DMS53 (cell line): ENCODE data around the gene BLID.

Source experiments
- DNase-seq: peaks from one replicate; lab custom pipeline; 2025; lab: John Stamatoyannopoulos, UW

The BLID gene

DNA sequence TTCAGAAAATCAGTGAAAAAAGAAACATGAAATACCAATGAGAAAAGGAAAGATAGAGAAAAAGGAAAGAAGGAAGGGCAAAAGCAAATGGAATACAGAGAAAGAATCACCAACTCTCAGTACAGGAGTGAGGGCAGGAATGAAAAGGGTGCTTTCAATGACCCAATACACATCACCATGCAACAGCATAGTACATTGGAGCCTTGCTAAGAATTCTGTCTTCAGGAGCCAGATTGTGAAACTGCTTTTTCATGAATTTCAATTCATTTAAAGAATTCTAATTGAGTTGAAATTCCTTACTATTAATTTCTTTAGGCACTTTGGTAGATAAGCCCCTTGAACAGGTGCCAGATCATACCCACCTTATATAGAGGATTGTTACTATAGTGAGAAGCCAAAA, 34.9 kb downstream of the BLID start:
- DNase-seq: no peak

DNA sequence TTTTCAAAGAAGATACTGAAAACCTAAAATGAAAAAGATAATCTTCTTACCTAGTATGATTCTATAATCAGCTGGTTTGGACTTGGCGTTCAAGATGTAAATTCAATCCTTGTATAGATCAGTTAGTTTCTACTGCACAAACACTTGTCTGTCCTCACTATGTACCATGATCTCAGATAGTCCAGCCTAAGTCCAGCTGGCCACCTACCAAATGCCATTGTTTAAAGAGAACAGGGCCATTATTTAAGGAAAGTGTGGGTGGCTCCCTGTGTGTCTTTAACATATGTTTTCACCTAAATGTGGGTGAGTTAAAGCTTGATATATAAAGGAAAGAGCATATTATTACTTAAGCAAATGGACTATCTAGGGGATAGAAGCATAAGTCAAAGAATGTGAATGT, 38.6 kb downstream of the BLID start:
- no peak for DNase-seq

DNA sequence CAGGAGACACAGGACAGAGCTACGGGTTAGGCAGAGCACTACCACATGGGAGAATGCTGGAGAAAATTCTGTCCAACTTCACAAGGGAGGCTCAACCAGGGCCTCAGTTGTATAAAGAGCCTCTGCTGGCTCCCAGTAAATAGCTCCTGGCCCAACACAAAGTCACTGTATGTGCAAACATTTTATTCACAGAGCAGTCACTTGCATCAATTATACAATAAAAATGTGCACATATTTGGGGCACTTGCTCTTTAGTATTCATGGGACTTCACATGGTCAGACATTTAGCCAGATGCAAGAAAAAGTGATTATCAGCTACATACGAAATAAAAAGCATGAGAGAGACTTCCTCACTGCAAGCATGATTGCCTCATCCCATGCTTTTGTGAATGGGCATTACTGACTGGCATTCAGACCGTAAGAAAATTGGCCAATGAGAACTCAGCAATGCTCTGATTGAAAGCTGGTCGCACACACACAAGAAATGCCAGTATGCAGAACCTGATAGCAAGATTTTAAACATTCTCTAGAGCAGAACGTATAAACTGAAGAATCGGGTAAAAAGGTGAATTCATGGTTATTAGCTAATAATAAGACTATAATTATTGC, 39.4 kb downstream of the BLID start:
- DNase-seq: no peak

DNA sequence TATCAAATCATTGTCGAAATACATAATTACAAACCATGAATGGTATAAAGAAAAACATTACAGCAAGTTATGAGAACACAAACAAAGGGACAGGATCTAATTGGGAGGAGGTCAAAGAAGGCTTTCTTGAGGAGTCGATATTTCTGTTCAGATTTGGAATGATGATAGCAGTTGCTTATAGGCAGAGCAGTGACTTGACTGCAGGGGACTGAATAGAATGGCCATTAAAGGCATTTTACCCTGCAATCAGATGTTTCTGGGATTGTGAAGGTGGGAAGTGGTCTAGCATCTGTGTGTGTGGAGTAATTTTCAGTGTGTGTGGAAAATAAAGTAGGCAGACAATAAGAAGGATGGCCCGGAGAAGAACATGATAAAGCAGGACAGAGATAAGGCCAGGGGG, 41.0 kb downstream of the BLID start:
- DNase-seq: no peak

DNA sequence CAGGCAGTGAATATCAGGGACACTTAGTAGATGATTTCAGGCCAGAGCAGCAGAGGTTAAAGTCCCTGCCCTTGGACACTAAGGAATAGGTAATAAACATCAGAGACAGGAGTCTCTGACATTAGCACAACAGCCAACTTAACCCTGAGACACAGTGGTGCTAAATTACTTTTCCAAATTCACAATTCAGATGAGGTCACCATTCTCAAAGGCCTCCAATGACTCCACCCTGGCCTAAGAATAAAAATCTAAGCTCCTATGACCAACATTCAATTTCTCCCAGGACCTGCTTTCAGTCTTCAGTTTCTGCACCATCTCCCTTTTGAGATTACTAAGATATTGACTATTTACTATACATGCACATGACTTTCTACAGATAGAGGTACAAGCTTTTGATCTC, 42.0 kb downstream of the BLID start:
- no peak for DNase-seq

DNA sequence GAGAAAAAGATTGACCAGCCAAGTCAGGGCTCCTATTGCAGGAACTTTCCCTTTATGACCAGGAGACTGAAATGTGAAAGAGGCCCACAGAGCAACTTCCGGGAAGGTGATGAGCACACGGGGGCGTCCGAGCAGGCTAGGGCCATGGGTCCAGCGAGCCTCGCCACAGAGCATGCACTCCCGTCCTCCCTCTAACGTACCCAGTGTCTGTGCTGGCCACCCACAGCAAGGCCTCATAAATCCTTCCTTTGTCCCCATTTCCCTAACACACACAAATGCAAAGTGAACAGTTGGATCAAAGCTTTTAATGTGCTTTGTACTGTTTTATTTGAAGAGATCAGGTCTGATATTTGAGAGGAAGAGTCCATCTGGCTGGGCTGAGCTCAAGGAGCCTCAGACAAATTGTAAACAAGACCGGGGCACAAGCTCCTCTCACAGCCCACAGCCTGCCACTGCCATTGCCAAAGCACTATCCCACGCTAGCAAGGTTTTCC, 44.3 kb downstream of the BLID start:
- no peak for DNase-seq

DNA sequence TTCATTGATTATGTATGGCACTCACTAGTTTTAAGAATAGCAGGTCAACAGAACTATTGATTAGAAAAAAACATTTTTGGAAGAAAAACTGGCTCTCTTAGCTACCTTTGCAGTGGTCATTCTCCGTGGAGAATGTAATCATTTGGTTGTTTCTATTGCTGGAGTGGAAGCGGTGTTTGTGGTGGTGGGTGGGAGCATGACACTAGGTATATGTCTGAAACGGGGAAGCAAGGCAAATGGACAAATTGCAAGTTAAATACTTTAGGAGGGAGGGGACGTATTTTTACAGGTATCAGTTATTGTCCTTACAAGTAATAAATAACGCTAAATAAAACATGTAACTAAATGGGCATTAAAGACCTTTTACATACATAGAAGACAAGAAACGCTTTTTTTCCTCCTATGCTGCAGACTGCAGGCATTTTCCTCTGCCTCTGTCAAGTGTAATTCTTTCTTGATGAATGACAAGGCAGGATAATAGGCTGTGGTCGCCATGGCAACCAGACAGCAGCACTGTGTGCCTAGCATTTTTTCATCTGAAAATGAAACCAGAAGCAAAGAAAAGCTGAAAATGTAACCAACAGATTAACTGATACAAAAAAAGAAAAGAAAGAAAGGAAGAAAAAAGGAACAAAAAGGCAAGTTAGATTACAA, 46.2 kb downstream of the BLID start:
- DNase-seq: peak; percentile 96

DNA sequence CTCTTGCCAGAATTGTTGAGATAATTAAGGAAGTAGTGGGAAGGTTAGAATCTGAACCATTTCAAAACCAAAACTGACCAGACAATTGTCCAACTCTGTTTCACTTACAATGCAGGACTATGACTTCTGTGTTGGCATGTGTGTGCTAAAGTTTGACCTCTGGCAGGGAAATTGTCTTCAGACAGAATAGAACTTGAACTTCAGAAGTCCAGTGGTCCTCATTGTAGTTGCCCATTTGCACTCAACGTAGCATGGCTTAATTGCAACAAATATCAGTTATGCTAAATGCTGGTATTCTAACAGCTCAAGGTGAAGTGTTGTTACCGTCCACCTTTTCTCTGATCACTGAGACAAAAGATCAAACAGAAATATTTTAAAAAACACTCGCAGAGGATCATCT, 47.2 kb downstream of the BLID start:
- no peak for DNase-seq

DNA sequence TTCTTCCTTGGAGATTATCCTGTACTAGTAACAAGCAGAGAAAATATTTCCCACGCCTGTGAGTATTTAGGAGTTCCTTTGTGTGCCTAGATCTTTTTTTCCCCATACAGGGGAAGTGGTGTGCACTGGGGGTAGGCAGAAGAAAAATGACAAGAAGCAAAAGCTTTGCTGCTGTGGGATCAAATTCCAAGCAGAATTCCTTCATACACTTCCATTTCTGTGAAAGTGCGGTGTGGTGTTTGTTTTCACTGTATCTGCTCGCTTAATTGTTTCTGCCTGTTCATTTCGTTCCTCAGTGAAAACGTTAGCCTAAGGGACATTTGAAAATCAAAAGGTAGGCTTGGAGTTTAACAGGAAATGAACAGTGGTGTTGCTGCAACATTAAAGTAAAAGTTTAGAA, 47.9 kb downstream of the BLID start:
- DNase-seq: no peak
